ENCODE data around the gene LHFPL6. TPM values are rescaled to one million over a fixed set of nuclear protein-coding genes. Genes with fewer than 3 reads are reported as not detected.

LHFPL6 gene
- total RNA-seq, 1 donor from 2014 or later = 3.0 TPM

- H3K27ac Mint-ChIP-seq = no peak overlapping the region
- Histone ChIP-seq H3K4me2 (no peak overlapping the region), H3K27me3 (no peaks in the 10 kb centered on the region), H3K9ac (no peak overlapping the region), H3K9me3 (ENCODE audit: low read depth) (no peaks in the 10 kb centered on the region), H3K36me3 (no peaks in the 10 kb centered on the region), H3K4me1 (no peaks in the 10 kb centered on the region), H3K79me2 (ENCODE audit: low read depth) (no peaks in the 10 kb centered on the region), H3K4me3 (no peak overlapping the region), H4K20me1 (ENCODE audit: low read depth) (no peaks in the 10 kb centered on the region), H3K27ac (no peak overlapping the region), H2AFZ (replicated peaks) (no peak overlapping the region), H3F3A (ENCODE audit: low read depth) (no peaks in the 10 kb centered on the region)
- H3K9me3 Mint-ChIP-seq = peaks cover 11% of the 10 kb centered on the region
- H3K36me3 Mint-ChIP-seq = peaks cover 28% of the 10 kb centered on the region
- H3K4me3 Mint-ChIP-seq = no peak overlapping the region
- no peak for TF ChIP-seq EZH2phosphoT487 (IDR thresholded peaks at IDR 0.05)
- TF ChIP-seq CTCF (IDR thresholded peaks at IDR 0.05) = no peak
- no peak for TF ChIP-seq EZH2 (IDR thresholded peaks at IDR 0.05)
- DNase-seq (ENCODE audit: low spot score) = no peak
- peaks cover 2% of the 10 kb centered on the region for H3K27me3 Mint-ChIP-seq (ENCODE audit: insufficient read depth, low read depth)
- H3K4me1 Mint-ChIP-seq = peaks cover 13% of the 10 kb centered on the region
Observed at GRCh38 chr13:39587939-39588338, 15.1 kb downstream of the LHFPL6 start.

GRCh38 chr13:39586958-39587605, 15.9 kb downstream of the LHFPL6 start:
- Histone ChIP-seq H3K4me3 (no peak overlapping the region), H3K36me3 (no peaks in the 10 kb centered on the region), H3K27ac (no peak overlapping the region), H3K79me2 (ENCODE audit: low read depth) (no peaks in the 10 kb centered on the region), H3K4me1 (no peaks in the 10 kb centered on the region), H3F3A (ENCODE audit: low read depth) (no peaks in the 10 kb centered on the region), H3K27me3 (no peaks in the 10 kb centered on the region), H3K9me3 (ENCODE audit: low read depth) (no peaks in the 10 kb centered on the region), H3K9ac (no peak overlapping the region), H4K20me1 (ENCODE audit: low read depth) (no peaks in the 10 kb centered on the region), H2AFZ (replicated peaks) (no peak overlapping the region), H3K4me2 (no peak overlapping the region)
- Mint-ChIP-seq H3K4me1 (peaks cover 21% of the 10 kb centered on the region), H3K27me3 (ENCODE audit: insufficient read depth, low read depth) (peaks cover 2% of the 10 kb centered on the region), H3K27ac (peak overlapping the region; percentile 40), H3K4me3 (no peak overlapping the region), H3K9me3 (peaks cover 7% of the 10 kb centered on the region), H3K36me3 (peaks cover 30% of the 10 kb centered on the region)
- no peak for DNase-seq (ENCODE audit: low spot score)
- TF ChIP-seq CTCF (IDR thresholded peaks at IDR 0.05) (no peak), EZH2phosphoT487 (IDR thresholded peaks at IDR 0.05) (no peak), EZH2 (IDR thresholded peaks at IDR 0.05) (no peak)

GRCh38 chr13:39586151-39586550, 16.8 kb downstream of the LHFPL6 start:
- no peak overlapping the region for H3K27ac Mint-ChIP-seq
- H3K27ac ChIP-seq = no peak overlapping the region
- H3K9ac ChIP-seq = no peak overlapping the region
- no peak overlapping the region for H3K4me3 ChIP-seq
- no peaks in the 10 kb centered on the region for H3K79me2 ChIP-seq (ENCODE audit: low read depth)
- no peak overlapping the region for H3K4me2 ChIP-seq
- no peak for TF ChIP-seq EZH2 (IDR thresholded peaks at IDR 0.05)
- TF ChIP-seq EZH2phosphoT487 (IDR thresholded peaks at IDR 0.05) = no peak
- TF ChIP-seq CTCF (IDR thresholded peaks at IDR 0.05) = no peak
- H3K36me3 Mint-ChIP-seq = peaks cover 28% of the 10 kb centered on the region
- no peaks in the 10 kb centered on the region for H3F3A ChIP-seq (ENCODE audit: low read depth)
- H3K27me3 ChIP-seq = no peaks in the 10 kb centered on the region
- no peak for DNase-seq (ENCODE audit: low spot score)
- H3K4me1 Mint-ChIP-seq = peaks cover 31% of the 10 kb centered on the region
- H3K9me3 Mint-ChIP-seq = peaks cover 1% of the 10 kb centered on the region
- no peaks in the 10 kb centered on the region for H3K36me3 ChIP-seq
- no peak overlapping the region for H2AFZ ChIP-seq (replicated peaks)
- no peaks in the 10 kb centered on the region for H4K20me1 ChIP-seq (ENCODE audit: low read depth)
- no peaks in the 10 kb centered on the region for H3K4me1 ChIP-seq
- no peak overlapping the region for H3K4me3 Mint-ChIP-seq
- no peaks in the 10 kb centered on the region for H3K9me3 ChIP-seq (ENCODE audit: low read depth)
- H3K27me3 Mint-ChIP-seq (ENCODE audit: insufficient read depth, low read depth) = peaks cover 2% of the 10 kb centered on the region
